SK-N-SH (cell line): ENCODE results near the gene FHIP2A. TPM values are rescaled to one million over a fixed set of nuclear protein-coding genes. Genes with fewer than 3 reads are reported as not detected.

Experiments used
- CTCF ChIA-PET: fragments of 300-600, 350-600 bp; formaldehyde crosslinking; extraction: SDS; loops from one replicate; lab custom pipeline; 2021; lab: Yijun Ruan, JAX
- POLR2A ChIA-PET: fragments of 350-600 bp; sonication (Branson Sonifier 250); formaldehyde crosslinking; extraction: SDS; loops from one replicate; lab custom pipeline; 2020; ENCODE audit warnings: antibody characterized with exemption, inconsistent platforms; lab: Yijun Ruan, JAX
- DNase-seq: peaks from one replicate; pipeline ENCODE4 v3.0.0; 2012
- H2AFZ ChIP-seq: fragments of 200-600 bp; sonication (generic); 2 replicates; pipeline ENCODE4 v1.8.1; 2016; ENCODE audit warnings: antibody characterized with exemption, mild to moderate bottlenecking, low read depth
- H3F3A ChIP-seq: fragments of 200-600 bp; sonication (generic); replicated peaks from 2 replicates; pipeline ENCODE3; 2016; ENCODE audit warnings: antibody characterized with exemption, mild to moderate bottlenecking; ENCODE audit not compliant: insufficient read depth
- H3K27ac ChIP-seq, 2 experiments: fragments of 200-500 bp in 1 of 2; fragments of 200-600 bp in 1 of 2; sonication (Bioruptor generic) in 1 of 2; sonication (generic), shearing (Covaris generic) in 1 of 2; 2 replicates each; pipeline versions ENCODE4 v1.5.1 to v1.6.1; 2014 to 2016; ENCODE audit warnings: low read depth in 2 of 2, inconsistent platforms in 1 of 2, low read length in 1 of 2, mild to moderate bottlenecking in 1 of 2, mixed read lengths in 1 of 2
- H3K27me3 ChIP-seq: fragments of 200-600 bp; sonication (generic), shearing (Covaris generic); 2 replicates; pipeline ENCODE4 v1.6.1; 2016; ENCODE audit warnings: mixed run types; ENCODE audit not compliant: insufficient read depth
- H3K36me3 ChIP-seq, 2 experiments: fragments of 200-500 bp in 1 of 2; fragments of 200-600 bp in 1 of 2; sonication (Bioruptor generic) in 1 of 2; sonication (generic) in 1 of 2; replicated peaks in 1 of 2; 2 replicates each; pipeline versions ENCODE3 to v1.5.1; 2014 to 2016; ENCODE audit warnings: low read length in 1 of 2, mild to moderate bottlenecking in 1 of 2; ENCODE audit not compliant: insufficient read depth in 2 of 2, control insufficient read depth in 1 of 2
- H3K4me1 ChIP-seq, 2 experiments: fragments of 200-500 bp in 1 of 2; fragments of 200-600 bp in 1 of 2; sonication (Bioruptor generic) in 1 of 2; sonication (generic), shearing (Covaris generic) in 1 of 2; 2 replicates each; pipeline versions ENCODE4 v1.5.1 to v1.6.1; 2014 to 2016; ENCODE audit warnings: low read depth in 1 of 2, low read length in 1 of 2, mixed run types in 1 of 2; ENCODE audit not compliant: insufficient read depth in 2 of 2, control insufficient read depth in 1 of 2
- H3K4me2 ChIP-seq: fragments of 200-600 bp; sonication (generic), shearing (Covaris generic); 2 replicates; pipeline ENCODE4 v1.6.1; 2017; ENCODE audit warnings: mixed run types
- H3K4me3 ChIP-seq, 2 experiments: fragments of 200-500 bp in 1 of 2; fragments of 200-600 bp in 1 of 2; sonication (Bioruptor generic) in 1 of 2; sonication (generic), shearing (Covaris generic) in 1 of 2; 2 replicates each; pipeline versions ENCODE4 v1.5.1 to v1.8.1; 2014 to 2016; ENCODE audit warnings: low read depth in 2 of 2, inconsistent platforms in 1 of 2, low read length in 1 of 2, mild to moderate bottlenecking in 1 of 2, mixed read lengths in 1 of 2, moderate library complexity in 1 of 2
- H3K79me2 ChIP-seq: fragments of 200-600 bp; sonication (generic); 2 replicates; pipeline ENCODE4 v1.8.1; 2017; ENCODE audit warnings: mild to moderate bottlenecking; ENCODE audit not compliant: insufficient read depth
- H3K9ac ChIP-seq: fragments of 200-600 bp; sonication (generic); 2 replicates; pipeline ENCODE4 v1.6.1; 2017; ENCODE audit warnings: mixed run types
- H3K9me2 ChIP-seq: fragments of 200-600 bp; sonication (generic); 2 replicates; pipeline ENCODE4 v1.6.1; 2017; ENCODE audit warnings: mixed run types
- H3K9me3 ChIP-seq: fragments of 200-600 bp; sonication (generic); 2 replicates; pipeline ENCODE4 v1.6.1; 2017; ENCODE audit warnings: mixed run types, mild to moderate bottlenecking, moderate library complexity
- H4K20me1 ChIP-seq: fragments of 200-600 bp; sonication (generic); 2 replicates; pipeline ENCODE4 v1.6.1; 2017; ENCODE audit warnings: mild to moderate bottlenecking, mixed run types; ENCODE audit not compliant: insufficient read depth
- CHD2 ChIP-seq: fragments of 150-350 bp; IDR thresholded peaks from 2 replicates; pipeline ENCODE4 v1.6.1; 2018; ENCODE audit warnings: low read length; ENCODE audit not compliant: partially characterized antibody
- ELF1 ChIP-seq: IDR thresholded peaks from 2 replicates; pipeline ENCODE4 v1.4.0; 2012
- EP300 ChIP-seq, 2 experiments: IDR thresholded peaks; 2 replicates each; pipeline versions ENCODE4 v1.4.0 to v1.6.1; 2012; ENCODE audit warnings: borderline replicate concordance in 1 of 2, low read depth in 1 of 2, low read length in 1 of 2
- FOXJ3 ChIP-seq: sonication (generic); formaldehyde crosslinking; IDR thresholded peaks from 2 replicates; pipeline ENCODE4 v1.5.1; 2020; ENCODE audit warnings: mild to moderate bottlenecking, missing genetic modification reagents
- MEF2A ChIP-seq: IDR thresholded peaks from 2 replicates; pipeline ENCODE4 v1.4.0; 2012; ENCODE audit warnings: low read depth, borderline replicate concordance
- MXI1 ChIP-seq: IDR thresholded peaks from 2 replicates; pipeline ENCODE4 v1.6.1; 2012; ENCODE audit warnings: mild to moderate bottlenecking, low read depth, low read length, improper control_type of control experiment
- POLR2AphosphoS5 ChIP-seq: IDR thresholded peaks from 2 replicates; pipeline ENCODE4 v1.6.1; 2012; ENCODE audit warnings: low read depth, low read length
- RXRA ChIP-seq: IDR thresholded peaks from 2 replicates; pipeline ENCODE4 v1.4.0; 2012; ENCODE audit warnings: low read depth, mild to moderate bottlenecking, borderline replicate concordance
- SIN3A ChIP-seq: IDR thresholded peaks from 2 replicates; pipeline ENCODE4 v1.6.1; 2012; ENCODE audit warnings: low read depth, mild to moderate bottlenecking, low read length, moderate library complexity, borderline replicate concordance
- SMC3 ChIP-seq: IDR thresholded peaks from 2 replicates; pipeline ENCODE4 v1.6.1; 2012; ENCODE audit warnings: low read depth, low read length, improper control_type of control experiment
- WGBS: methylation state at CpG from one replicate; pipeline ENCODE4 v1.1.6; 2017; ENCODE audit warnings: low lambda C conversion rate; 5-methylcytosine and 5-hydroxymethylcytosine counted together
- polyA plus RNA-seq, 3 experiments: library from polyadenylated mRNA; depleted of rRNA; stranded (reverse); fragments of >200 nt; gene quantifications; 2 replicates each; pipeline ENCODE4 v1.2.3, GENCODE V29; 2012
- TF ChIP-seq, protein P1 (sequence below): fragments of 200-600 bp; sonication (generic); IDR thresholded peaks from 2 replicates; pipeline ENCODE4 v1.6.1; 2017; ENCODE audit warnings: antibody characterized with exemption, mild to moderate bottlenecking, moderate library complexity
- TF ChIP-seq, protein P2 (sequence below): fragments of 150-350 bp; IDR thresholded peaks from 2 replicates; pipeline ENCODE4 v1.6.1; 2017; ENCODE audit warnings: antibody characterized with exemption, low read length, low read depth, borderline replicate concordance
- TF ChIP-seq, protein P3 (sequence below): IDR thresholded peaks from 2 replicates; pipeline ENCODE4 v1.4.0; 2012; ENCODE audit warnings: low read depth, borderline replicate concordance

Gene FHIP2A, protein sequence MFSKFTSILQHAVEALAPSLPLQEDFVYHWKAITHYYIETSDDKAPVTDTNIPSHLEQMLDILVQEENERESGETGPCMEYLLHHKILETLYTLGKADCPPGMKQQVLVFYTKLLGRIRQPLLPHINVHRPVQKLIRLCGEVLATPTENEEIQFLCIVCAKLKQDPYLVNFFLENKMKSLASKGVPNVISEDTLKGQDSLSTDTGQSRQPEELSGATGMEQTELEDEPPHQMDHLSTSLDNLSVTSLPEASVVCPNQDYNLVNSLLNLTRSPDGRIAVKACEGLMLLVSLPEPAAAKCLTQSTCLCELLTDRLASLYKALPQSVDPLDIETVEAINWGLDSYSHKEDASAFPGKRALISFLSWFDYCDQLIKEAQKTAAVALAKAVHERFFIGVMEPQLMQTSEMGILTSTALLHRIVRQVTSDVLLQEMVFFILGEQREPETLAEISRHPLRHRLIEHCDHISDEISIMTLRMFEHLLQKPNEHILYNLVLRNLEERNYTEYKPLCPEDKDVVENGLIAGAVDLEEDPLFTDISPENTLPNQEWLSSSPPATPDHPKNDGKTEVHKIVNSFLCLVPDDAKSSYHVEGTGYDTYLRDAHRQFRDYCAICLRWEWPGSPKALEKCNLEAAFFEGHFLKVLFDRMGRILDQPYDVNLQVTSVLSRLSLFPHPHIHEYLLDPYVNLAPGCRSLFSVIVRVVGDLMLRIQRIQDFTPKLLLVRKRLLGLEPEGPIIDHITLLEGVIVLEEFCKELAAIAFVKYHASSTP
- polyA plus RNA-seq (2012; rRNA removed) = 6.1 and 9.1 TPM in 2 replicates
- polyA plus RNA-seq (2012; cell fraction: cytosol; rRNA removed) = 5.8 and 6.2 TPM in 2 replicates
- 14.9 and 31.8 TPM in 2 replicates for polyA plus RNA-seq (2012; cell fraction: nucleus; rRNA removed)

DNA sequence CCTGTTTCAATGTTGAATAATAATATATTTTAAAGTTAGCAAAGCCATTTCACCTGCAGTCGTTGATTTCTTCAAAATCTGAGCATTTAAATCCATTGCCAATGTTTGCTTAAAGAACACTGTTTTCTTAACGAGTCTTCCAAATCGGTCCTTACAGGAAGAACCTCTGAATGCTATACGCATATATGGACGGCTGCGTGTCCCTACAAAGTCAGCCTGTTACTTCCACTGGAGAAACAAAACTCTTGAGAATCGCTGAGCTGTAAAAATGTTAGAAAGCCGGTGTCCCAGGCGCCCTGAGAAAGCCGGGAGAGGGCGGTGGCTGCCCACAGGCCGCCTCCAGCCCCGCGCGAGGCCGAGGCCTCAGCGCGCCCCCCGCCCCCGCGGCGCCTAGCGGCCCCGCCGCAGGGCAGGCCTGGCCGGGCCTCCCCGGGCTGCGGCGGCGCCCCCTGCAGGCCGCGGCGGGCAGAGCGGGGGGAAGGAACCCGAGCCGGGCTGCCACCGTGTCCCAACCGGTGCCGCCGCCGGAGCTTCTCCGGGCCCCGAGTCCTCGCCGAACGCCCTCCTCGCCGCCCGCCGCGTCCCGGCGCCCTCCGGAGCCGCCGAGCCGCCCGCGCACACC is at the start of gene FHIP2A:
Gene FHIP2A (plus strand): TSS at position 488 of the 622 bp plus-strand sequence. CDS start 299 bp downstream, outside the sequence.
- POLR2A ChIA-PET = interaction anchor here (0.6 to 1.0 kb wide), 4 partner anchors 10 to 623 kb away, joined by 3 to 4 read pairs (median 3); no protein-coding TSS in a partner anchor
- no peaks in the 10 kb centered on the region for H3K9me3 ChIP-seq
- TF ChIP-seq SIN3A = peak; percentile 9; the same call in 1 of the 2 replicates
- TF ChIP-seq POLR2AphosphoS5 = no peak
- TF ChIP-seq SMC3 = peak; percentile 25; the same call in 1 of the 2 replicates
- TF ChIP-seq, protein P1, sequence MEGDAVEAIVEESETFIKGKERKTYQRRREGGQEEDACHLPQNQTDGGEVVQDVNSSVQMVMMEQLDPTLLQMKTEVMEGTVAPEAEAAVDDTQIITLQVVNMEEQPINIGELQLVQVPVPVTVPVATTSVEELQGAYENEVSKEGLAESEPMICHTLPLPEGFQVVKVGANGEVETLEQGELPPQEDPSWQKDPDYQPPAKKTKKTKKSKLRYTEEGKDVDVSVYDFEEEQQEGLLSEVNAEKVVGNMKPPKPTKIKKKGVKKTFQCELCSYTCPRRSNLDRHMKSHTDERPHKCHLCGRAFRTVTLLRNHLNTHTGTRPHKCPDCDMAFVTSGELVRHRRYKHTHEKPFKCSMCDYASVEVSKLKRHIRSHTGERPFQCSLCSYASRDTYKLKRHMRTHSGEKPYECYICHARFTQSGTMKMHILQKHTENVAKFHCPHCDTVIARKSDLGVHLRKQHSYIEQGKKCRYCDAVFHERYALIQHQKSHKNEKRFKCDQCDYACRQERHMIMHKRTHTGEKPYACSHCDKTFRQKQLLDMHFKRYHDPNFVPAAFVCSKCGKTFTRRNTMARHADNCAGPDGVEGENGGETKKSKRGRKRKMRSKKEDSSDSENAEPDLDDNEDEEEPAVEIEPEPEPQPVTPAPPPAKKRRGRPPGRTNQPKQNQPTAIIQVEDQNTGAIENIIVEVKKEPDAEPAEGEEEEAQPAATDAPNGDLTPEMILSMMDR = peak; percentile 39
- TF ChIP-seq FOXJ3 (CRISPR knock-in tag) = no peak
- TF ChIP-seq ELF1 = no peak
- TF ChIP-seq, protein P2, sequence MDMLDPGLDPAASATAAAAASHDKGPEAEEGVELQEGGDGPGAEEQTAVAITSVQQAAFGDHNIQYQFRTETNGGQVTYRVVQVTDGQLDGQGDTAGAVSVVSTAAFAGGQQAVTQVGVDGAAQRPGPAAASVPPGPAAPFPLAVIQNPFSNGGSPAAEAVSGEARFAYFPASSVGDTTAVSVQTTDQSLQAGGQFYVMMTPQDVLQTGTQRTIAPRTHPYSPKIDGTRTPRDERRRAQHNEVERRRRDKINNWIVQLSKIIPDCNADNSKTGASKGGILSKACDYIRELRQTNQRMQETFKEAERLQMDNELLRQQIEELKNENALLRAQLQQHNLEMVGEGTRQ = 0 out of 2 replicates have a peak, but pooled peaks have one; percentile 17
- no peak for TF ChIP-seq MXI1
- TF ChIP-seq MEF2A = no peak
- TF ChIP-seq RXRA = no peak
- TF ChIP-seq, protein P3, sequence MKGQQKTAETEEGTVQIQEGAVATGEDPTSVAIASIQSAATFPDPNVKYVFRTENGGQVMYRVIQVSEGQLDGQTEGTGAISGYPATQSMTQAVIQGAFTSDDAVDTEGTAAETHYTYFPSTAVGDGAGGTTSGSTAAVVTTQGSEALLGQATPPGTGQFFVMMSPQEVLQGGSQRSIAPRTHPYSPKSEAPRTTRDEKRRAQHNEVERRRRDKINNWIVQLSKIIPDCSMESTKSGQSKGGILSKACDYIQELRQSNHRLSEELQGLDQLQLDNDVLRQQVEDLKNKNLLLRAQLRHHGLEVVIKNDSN = no peak
- TF ChIP-seq CHD2 = peak; percentile 11
- no peak for TF ChIP-seq EP300 (IDR thresholded peaks at IDR 0.05; ENCODE audit: borderline replicate concordance in 1 of 2, low read depth in 1 of 2, low read length in 1 of 2)
- H3K79me2 ChIP-seq = peaks cover 38% of the 10 kb centered on the region
- H3K9ac ChIP-seq = peak within 1 kb of the TSS; percentile 96
- peak; percentile 96 for DNase-seq
- WGBS = 19% methylated on average over 8 of the region's 59 CpGs
- H3K4me2 ChIP-seq = peak within 1 kb of the TSS; percentile 77
- H3K36me3 ChIP-seq = peaks cover 0 to 4% of the 10 kb centered on the region in 2 experiments
- H3K4me1 ChIP-seq = peaks cover 0 to 13% of the 10 kb centered on the region in 2 experiments
- H3K27me3 ChIP-seq = no peaks in the 10 kb centered on the region
- H3K27ac ChIP-seq = peak within 1 kb of the TSS; percentile 88 to 99
- peaks cover 2% of the 10 kb centered on the region; the same call in 1 of the 2 replicates for H4K20me1 ChIP-seq
- peak within 1 kb of the TSS; percentile 71 to 87 for H3K4me3 ChIP-seq
- H2AFZ ChIP-seq = peak within 1 kb of the TSS; percentile 85
- CTCF ChIA-PET = interaction anchor here (0.6 to 4.2 kb wide), 53 partner anchors 9 to 1328 kb away, joined by 3 to 70 read pairs (median 3); no protein-coding TSS in a partner anchor
- H3F3A ChIP-seq = peaks cover 26% of the 10 kb centered on the region
- H3K9me2 ChIP-seq = no peaks in the 10 kb centered on the region
